Measurements from ENCODE around the gene SRC. TPM values are rescaled to one million over a fixed set of nuclear protein-coding genes. Genes with fewer than 3 reads are reported as not detected.

The SRC gene
- total and polyA plus RNA-seq, 3 donors from 2014 or later, result 90.3 to 179 (median 143) TPM

- 84 to 93% methylated on average over 15 to 25 of the region's 25 CpGs for whole genome bisulfite sequencing, 2 donors
- TF ChIP-seq CTCF (IDR thresholded peaks at IDR 0.05) (no peak), POLR2A (IDR thresholded peaks at IDR 0.05) (no peak)
- H3K27ac ChIP-seq, result no peak overlapping the region
- H3K4me3 ChIP-seq, result no peak overlapping the region
- no peaks in the 10 kb centered on the region for H3K4me1 ChIP-seq
- DNase-seq, result no peak
- intact Hi-C loops (cut with DNase I; ENCODE audit: low total_unique reads), result no loop called here
- no peaks in the 10 kb centered on the region for H3K9me3 ChIP-seq
- no peaks in the 10 kb centered on the region for H3K36me3 ChIP-seq (ENCODE audit: low read depth, missing control alignments)
- H3K27me3 ChIP-seq, result no peaks in the 10 kb centered on the region
These were observed 92.7 kb downstream of the SRC start for GRCh38 chr20:37438464-37439222.

- no peaks in the 10 kb centered on the region for H3K9me3 ChIP-seq
- no peak for DNase-seq
- no peaks in the 10 kb centered on the region for H3K27me3 ChIP-seq
- H3K4me1 ChIP-seq, result no peaks in the 10 kb centered on the region
- H3K4me3 ChIP-seq, result no peak overlapping the region
- H3K36me3 ChIP-seq (ENCODE audit: low read depth, missing control alignments), result no peaks in the 10 kb centered on the region
- WGBS, 2 donors, result 73 to 78% methylated on average over 23 of the region's 23 CpGs
- no peak for TF ChIP-seq CTCF (IDR thresholded peaks at IDR 0.05)
- no peak for TF ChIP-seq POLR2A (IDR thresholded peaks at IDR 0.05)
- intact Hi-C loops (cut with DNase I; ENCODE audit: low total_unique reads), result no loop called here
- H3K27ac ChIP-seq, result no peak overlapping the region
These were observed 93.4 kb downstream of the SRC start for GRCh38 chr20:37439223-37439933.

- no peak for TF ChIP-seq CTCF (IDR thresholded peaks at IDR 0.05)
- TF ChIP-seq POLR2A (IDR thresholded peaks at IDR 0.05), result no peak
- intact Hi-C loops (cut with DNase I; ENCODE audit: low total_unique reads), result no loop called here
- no peaks in the 10 kb centered on the region for H3K9me3 ChIP-seq
- no peak overlapping the region for H3K4me3 ChIP-seq
- WGBS, 2 donors, result 96 to 97% methylated on average over 4 of the region's 4 CpGs
- no peaks in the 10 kb centered on the region for H3K4me1 ChIP-seq
- no peak for DNase-seq
- H3K27me3 ChIP-seq, result no peaks in the 10 kb centered on the region
- no peak overlapping the region for H3K27ac ChIP-seq
- no peaks in the 10 kb centered on the region for H3K36me3 ChIP-seq (ENCODE audit: low read depth, missing control alignments)
These were observed 95.1 kb downstream of the SRC start for GRCh38 chr20:37441023-37441422.

DNA sequence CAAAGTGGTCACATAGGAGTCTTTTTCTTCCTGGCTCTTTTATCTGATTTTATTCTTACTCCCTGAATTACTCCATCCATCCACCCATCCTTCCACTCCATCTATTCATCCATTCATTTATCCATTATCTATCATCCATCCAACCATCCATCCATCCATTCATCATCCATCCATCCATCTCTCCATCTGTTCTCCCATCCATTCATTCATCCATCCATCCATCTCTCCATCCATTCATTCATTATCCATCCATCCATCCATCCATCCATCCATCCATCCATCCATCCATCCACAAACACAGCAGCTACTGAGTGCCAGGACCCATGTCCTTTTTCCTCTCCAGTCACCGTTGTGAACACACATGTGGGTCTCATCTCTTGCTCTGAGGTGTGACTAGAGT, 96.6 kb downstream of the SRC start:
- 88 to 92% methylated on average over 1 of the region's 1 CpG for WGBS, 2 donors
- no peaks in the 10 kb centered on the region for H3K27me3 ChIP-seq
- no peaks in the 10 kb centered on the region for H3K4me1 ChIP-seq
- TF ChIP-seq CTCF (IDR thresholded peaks at IDR 0.05) (no peak), POLR2A (IDR thresholded peaks at IDR 0.05) (no peak)
- DNase-seq, result no peak
- intact Hi-C loops (cut with DNase I; ENCODE audit: low total_unique reads), result no loop called here
- no peak overlapping the region for H3K27ac ChIP-seq
- no peaks in the 10 kb centered on the region for H3K9me3 ChIP-seq
- H3K36me3 ChIP-seq (ENCODE audit: low read depth, missing control alignments), result no peaks in the 10 kb centered on the region
- H3K4me3 ChIP-seq, result no peak overlapping the region
